Endometrial microvascular endothelial cells (primary cell): ENCODE data around the gene NOP53. TPM values are rescaled to one million over a fixed set of nuclear protein-coding genes. Genes with fewer than 3 reads are reported as not detected.
"Not testable (repeated sequence)": the region's sequence is repeated elsewhere in the genome, so short reads cannot be mapped to it uniquely, and the experiment has no call there.

ENCODE experiments used
- in situ Hi-C: cut with HindIII; loops from 2 replicates; pipeline ENCODE4 v1.10.0; 2017; ENCODE audit warnings: low sequenced_read_pairs, low pct_unique_long_range_greater_than_20kb; ENCODE audit errors: inconsistent ontology term
- total RNA-seq: library from RNA; depleted of rRNA; stranded (reverse); fragments of >200 nt; gene quantifications from one replicate; pipeline ENCODE4 v1.2.3, GENCODE V29; 2015; ENCODE audit errors: inconsistent ontology term

The NOP53 gene
- total RNA-seq, 1 donor from 2014 or later, result 149 TPM

DNA sequence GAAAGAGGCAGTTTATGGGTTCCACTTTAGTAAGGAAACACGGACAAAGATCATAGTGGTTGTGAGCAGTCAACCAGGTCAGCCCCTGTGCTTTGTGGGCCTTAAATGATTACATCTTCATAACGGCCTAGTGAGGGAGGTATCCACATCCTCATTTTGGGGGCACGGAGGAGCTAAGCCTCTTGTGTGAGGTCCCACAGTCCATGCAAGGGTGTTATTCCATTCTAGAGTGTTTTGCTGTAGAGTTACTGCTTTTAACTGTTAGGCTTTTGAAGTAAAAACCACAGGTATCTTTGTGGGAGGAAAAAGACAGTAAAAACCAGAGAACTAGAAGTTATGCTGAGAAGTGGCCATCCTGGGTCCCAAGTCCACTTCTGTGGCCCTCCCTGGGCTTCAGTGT, 4.0 kb downstream of the NOP53 start:
- in situ Hi-C loops, result no loop called here

GRCh38 chr19:47750752-47751151, 5.4 kb downstream of the NOP53 start:
- in situ Hi-C loops, result no loop called here

DNA sequence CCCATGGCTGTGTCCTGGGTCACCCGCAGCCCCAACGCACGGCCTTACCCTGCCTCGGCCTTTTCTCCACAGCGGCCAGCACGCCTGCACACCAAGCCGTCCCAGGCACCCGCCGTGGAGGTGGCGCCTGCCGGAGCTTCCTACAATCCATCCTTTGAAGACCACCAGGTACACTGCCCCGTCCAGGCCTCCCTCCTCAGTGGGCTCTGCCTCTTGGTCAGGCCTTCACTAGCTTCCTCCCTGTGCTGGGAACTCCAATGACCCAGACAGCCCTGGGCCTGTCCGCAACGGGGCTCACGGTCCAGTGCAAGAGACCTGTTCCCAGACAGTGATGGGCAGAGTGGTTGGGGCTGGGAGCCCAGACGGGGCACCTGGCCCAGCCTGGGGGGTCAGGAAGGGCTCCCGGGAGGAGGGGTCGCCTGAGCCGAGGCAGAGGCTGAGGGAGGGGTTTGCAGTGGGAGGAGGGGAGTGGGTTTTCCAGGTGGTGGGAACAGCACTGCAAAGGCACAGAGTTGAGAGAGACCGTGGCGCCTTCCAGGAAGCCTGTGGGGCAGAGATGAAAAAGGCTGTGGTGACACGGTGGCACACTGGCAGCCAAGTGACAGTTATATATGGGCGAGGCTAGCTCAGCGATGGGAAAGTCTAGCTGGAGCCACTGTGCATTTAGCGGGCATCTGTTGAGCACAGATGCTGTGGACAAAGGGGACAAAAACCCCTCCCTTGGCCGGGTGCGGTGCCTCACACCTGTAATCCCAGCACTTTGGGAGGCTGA, 7.3 kb downstream of the NOP53 start:
- in situ Hi-C loops, result no loop called here

GRCh38 chr19:47754206-47755064, 9.1 kb downstream of the NOP53 start:
- in situ Hi-C loops, result no loop called here

GRCh38 chr19:47755065-47755761, 9.9 kb downstream of the NOP53 start:
- in situ Hi-C loops, result no loop called here

- in situ Hi-C loops, result no loop called here
Measured at GRCh38 chr19:47755762-47756626, 10.6 kb downstream of the NOP53 start.

DNA sequence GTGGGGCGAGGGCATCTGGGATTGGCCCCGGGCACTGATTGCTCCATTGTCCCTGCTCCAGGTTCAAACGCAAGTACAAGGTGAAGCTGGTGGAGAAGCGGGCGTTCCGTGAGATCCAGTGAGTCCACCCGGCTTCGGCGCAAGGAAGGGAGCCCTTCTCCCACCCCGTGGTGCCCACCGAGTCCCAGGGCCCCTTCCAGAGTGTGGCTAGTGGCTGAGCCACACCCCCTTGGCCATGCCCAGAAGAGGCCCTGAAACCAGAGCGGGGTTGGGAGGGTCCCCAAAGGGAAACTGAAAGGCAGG, 11.2 kb downstream of the NOP53 start:
- in situ Hi-C loops, result no loop called here

DNA sequence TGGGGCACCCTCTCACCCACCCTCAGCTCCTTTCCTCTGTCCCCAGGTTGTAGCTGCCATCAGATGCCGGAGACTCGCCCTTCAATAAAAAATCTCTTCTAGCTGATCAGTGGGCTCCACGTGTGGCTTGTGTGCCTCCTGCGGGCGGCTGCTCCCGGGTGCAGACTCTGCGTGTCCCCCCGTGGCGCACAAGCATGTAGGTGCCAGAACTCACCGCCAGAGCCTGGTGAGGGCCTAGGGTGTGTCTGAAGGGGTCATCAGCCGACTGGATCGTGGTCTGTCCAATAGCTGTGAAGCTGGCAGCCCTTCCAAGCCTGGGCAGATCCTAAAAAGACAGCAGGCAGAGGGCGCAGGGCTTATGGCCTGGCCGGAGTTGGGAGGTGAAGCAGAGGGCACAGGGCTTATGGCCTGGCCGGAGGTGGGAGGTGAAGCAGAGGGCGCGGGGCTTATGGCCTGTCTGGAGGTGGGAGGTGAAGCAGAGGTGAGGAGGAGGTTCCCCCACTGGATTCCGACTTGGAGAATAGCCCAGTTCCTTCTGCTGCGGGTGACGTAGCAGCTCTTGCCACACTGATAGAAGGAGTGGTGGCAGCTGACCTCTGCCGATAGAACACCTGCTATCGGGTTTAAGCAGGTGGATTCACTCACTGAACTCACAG, 11.7 kb downstream of the NOP53 start:
- in situ Hi-C loops, result no loop called here

DNA sequence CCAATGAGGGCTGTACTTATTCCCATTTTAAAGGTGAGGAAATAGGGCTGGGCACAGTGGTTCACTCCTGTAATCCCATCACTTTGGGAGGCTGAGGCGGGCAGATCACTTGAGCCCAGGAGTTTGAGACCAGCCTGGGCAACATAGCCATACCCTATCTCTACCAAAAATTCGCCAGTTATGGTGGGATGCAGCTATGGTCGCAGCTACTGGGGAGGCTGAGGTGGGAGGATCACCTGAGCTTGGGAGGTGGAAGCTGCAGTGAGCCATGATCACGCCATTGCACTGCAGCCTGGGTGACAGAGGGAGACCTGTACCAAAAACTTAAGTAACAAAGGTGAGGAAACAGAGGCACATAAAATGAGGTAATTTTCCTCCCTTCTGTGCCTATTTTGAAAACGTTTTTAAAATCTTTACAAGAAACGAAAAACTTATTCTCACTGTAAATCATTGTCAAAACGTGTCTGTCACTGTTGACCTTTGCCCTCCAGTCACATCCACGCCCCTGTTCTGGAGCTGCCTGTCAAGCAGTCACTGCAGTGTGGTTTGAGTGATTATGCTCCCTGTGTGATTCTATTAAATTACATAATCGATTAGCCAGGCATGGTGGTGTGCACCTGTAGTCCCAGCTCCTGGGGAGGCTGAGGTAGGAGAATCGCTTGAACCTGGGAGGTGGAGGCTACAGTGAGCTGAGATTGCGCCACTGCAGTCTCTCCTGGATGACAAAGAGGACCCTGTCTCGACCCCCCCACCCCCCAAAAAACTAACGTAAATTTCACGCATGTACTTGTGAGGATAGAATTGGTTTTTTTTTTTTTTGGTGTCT, 12.5 kb downstream of the NOP53 start:
- in situ Hi-C loops, result no loop called here

DNA sequence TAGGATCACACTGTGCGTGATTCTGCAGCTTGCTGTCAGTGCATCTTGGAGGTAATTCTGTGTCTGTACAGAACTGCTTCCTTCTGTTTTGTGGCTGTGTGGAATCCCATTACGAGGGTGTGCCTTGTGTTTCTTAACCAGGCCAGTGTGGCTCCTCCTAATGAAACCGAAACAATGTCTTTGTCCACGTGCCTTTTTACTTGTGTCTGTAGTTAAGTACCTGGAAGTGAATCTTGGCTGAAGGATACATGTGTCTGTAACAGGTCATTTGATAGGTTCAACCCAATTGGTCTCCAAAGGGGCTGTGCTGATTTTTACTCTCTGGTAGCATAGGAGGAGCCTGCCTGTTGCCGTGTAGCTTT, 13.1 kb downstream of the NOP53 start:
- in situ Hi-C loops, result no loop called here

- in situ Hi-C loops, result no loop called here
Measured at GRCh38 chr19:47760632-47760999, 15.3 kb downstream of the NOP53 start.

DNA sequence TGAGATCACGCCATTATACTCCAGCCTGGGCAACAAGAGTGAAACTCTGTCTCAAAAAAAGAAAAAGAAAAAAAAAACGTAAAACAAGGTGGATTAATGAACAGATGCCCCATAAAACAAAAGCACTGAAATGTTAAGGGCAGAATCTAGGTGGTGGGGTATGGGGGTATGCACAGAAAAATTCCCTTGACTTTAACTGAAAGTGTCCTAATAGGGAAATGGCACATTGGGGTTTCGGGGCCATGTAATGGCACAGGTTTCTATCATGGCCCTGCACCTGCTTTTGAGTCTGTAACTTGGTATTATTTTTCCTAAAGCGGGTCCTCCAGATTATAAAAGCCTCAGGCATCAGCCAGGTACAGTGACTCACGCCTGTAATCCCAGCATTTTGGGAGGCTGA, 16.2 kb downstream of the NOP53 start:
- in situ Hi-C loops, result no loop called here

DNA sequence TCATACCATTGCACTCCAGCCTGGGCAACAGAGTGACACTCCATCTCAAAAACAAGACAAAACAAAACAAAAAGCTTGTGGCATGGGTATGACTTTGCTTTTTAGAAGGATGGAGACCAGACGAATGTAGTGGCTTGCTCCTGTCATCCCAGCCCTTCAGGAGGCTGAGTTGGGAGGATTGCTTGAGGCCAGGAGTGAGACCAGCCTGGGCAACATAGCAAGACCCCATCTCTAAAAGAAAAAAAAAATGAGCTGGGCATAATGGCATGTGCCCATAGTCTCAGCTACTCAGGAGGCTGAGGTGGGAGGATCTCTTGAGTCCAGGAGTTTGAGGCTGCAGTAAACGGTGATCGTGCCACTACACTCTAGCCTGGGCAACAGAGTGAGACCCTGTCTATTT, 16.8 kb downstream of the NOP53 start:
- in situ Hi-C loops, result no loop called here

DNA sequence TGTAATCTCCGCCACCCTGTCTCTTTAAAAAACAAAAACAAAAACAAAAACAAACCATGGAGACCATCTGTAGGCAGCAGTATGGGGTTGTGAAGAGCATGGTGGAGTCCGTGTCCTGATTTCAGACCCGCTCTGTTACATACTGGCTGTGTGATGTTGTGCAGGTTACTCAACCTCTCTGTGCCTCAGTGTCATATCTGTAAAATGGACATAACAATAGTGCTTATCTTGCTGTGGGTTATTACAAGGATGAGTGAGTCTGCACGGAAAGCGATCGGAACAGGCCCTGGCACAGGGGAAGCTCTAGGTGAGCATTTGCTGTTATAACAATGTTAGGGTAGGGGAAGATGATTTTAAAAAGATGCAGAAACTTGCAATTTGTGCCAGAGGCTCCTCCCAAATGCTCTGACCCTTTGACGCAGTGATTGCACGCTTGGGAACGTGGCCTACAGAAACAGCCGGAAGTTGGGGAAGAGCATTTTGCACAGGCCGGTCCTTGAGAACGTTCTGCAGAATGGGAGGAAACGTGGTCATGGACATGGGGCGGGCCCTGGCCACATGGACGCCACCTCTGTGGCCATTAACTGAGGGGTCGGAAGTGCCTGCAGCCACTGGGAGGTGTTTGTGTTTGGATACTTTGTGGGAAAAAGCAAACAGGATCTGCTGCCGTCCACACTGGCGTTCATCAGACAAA, 17.4 kb downstream of the NOP53 start:
- in situ Hi-C loops, result no loop called here

GRCh38 chr19:47764705-47765104, 19.4 kb downstream of the NOP53 start:
- in situ Hi-C loops, result not testable (repeated sequence)

- in situ Hi-C loops, result no loop called here
Measured at GRCh38 chr19:47765523-47766358, 20.4 kb downstream of the NOP53 start.

DNA sequence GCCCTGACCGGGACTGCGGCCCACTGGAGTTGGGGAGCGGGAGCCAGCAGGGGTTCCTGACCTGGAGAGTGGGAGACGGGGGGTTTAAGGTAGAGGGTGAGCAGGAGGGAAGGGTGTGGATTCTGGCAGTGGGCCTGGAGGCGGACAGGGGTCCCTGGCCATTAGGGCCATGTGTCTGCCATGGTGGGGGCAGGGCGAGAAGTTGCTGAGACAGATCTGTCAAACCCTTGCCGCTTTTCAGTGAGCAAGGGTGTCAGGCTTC, 20.9 kb downstream of the NOP53 start:
- in situ Hi-C loops, result no loop called here
